NCI-H2196 (cell line): ENCODE data around the gene CEP97.
"Not testable (repeated sequence)": the region's sequence is repeated elsewhere in the genome, so short reads cannot be mapped to it uniquely, and the experiment has no call there.

Experiments
- DNase-seq: peaks from one replicate; lab custom pipeline; 2025; ENCODE audit not compliant: unreplicated experiment; lab: John Stamatoyannopoulos, UW

The CEP97 gene

DNA sequence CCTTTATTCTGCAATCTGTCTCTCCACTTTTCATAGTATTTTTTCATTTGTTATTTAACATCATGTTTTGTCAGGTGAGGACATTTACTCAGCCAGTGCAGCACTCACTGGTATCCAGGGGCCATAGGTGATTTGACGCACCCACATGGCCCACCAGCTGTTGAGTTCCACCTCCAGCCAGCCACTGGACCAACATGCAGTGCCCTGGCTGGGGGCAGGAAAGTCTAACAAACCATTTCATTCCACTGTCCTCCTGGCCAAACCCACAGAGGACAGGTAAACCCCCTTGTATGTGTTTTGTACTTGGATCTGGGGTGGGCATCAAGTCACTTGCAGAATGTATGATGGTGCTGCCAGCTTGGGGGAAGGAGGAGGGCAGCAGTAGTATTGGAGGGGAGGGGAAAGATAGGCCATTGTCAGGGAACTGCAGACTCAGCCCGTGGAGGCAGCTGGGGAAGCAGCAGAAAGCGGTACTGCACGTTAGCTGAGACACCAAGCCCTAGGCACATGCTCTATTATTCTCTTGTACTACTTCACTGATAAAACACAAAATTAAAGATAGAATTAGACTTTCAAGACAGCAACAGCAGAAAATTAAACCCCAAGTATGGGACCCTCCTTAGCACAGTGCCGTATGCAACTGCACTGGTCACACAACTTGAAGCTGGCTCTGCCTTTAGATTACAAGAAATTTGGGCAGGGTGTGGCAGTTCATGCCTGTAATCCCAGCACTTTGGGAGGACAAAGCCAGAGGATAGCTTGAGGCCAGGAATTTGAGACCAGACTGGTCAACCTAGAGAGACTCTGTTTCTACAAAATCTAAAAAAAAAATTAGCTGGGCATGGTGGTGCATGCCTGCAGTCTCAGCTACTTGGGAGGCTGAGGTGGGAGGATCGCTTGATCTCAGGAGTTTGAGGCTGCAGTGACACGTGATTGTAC, 22.4 kb upstream of the CEP97 start:
- no peak for DNase-seq

DNA sequence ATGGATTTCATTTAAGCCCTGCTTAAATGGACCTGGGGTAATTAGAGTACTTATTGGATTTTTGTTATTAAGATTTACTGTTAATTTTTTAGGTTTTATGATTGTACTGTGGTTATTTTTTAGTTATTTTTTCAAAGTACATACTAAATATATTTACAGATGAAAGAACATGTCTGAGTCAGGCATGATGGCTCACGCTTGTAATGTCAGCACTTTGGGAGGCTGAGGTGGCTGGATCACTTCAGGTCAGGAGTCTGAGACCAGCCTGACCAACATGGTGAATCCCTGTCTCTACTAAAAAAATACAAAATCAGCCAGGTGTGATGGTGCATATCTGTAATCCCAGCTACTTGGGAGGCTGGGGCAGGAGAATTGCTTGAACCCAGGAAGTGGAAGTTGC, 21.7 kb upstream of the CEP97 start:
- no peak for DNase-seq

DNA sequence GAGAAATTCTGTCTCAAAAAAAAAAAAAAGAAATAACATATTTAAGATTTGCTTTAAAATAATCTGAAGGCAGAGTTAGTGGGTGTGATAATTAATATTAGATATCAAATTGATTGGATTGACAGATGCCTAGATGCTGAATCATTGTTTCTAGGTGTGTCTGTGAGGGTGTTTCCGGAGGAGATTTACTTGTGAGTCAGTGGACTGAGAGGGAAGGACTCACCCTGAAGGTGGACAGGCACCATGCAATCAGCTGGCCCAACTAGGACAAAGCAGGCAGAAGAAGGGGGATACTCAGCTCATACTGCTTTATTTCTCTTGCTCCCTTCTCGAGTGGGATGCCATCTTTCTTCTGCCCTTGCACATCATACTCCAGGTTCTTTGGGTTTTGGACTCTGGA, 21.2 kb upstream of the CEP97 start:
- DNase-seq = no peak

DNA sequence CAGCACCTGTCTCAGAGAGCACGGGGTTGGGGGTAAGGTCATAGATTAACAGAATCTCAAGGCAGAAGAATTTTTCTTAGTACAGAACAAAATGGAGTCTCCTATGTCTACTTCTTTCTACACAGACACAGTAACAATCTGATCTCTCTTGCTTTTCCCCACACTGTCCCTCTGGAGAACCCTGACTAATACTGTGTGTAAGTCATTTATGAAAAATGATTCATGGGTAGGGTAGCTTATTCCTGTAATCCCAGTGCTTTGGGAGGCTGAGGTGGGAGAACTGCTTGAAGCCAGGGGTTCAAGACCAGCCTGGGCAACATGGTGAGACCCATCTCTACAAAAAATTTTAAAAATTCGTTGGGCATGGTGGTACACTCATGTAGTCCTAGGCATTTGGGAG, 19.8 kb upstream of the CEP97 start:
- not testable (repeated sequence) for DNase-seq

DNA sequence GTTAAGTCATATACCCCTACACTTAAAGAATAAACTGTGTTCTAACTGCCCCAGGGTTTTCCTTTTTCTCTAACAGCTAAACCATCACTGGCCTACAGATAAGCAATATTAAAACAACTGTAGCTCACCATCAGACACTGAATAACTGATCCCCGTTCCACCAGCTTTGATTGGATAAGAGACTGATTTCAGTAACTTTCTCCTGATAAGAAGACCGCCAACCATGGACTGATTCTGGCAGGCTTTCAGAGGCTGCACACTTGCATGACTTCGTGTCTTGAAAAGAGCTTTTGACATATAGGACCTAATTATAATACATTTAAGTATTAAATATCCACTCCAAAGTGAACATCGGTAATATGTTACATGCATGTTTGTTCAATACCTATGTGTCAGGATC, 15.3 kb upstream of the CEP97 start:
- no peak for DNase-seq

DNA sequence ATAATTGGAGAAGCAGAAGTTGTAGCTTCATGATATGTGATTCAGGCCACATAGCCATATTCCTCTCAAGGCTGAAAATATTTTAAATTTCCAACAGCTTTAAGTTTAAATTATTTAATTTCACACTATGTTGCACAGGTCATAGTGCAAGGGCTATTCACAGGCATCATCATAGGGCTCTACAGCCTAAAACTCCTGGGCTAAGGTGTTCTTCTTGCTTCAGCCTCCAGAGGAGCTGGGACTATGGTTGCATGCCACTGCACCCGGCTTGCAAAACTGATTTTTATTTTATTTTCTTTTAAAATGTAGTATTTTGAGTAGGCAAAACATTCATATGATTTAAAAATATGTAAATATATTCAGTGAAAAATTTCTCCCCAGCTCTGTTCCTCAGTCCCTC, 6.0 kb upstream of the CEP97 start:
- DNase-seq = no peak

DNA sequence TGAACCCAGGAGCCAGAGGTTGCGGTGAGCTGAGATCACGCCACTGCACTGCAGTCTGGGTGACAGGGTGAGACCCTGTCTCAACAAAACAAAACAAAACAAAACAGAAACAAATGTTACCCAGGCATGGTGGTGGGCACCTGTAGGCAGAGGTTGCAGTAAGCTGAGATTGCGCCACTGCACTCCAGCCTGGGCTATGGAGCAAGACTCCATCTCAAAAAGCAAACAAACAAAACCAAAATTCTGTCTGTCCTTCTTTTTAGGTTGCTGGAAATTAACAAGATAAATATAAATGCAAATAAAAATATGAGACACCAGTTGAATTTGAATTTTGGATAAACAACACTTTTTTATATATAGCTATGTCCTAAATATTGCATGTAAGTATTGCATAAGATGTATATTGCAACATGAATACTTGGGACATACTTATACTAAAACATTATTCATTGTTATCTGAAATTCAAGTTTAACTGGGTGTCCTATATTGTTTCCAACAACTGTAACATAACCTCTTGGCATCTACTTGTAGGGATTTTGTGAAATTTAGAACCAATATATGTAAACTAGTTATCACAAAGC, 4.7 kb upstream of the CEP97 start:
- no peak for DNase-seq

DNA sequence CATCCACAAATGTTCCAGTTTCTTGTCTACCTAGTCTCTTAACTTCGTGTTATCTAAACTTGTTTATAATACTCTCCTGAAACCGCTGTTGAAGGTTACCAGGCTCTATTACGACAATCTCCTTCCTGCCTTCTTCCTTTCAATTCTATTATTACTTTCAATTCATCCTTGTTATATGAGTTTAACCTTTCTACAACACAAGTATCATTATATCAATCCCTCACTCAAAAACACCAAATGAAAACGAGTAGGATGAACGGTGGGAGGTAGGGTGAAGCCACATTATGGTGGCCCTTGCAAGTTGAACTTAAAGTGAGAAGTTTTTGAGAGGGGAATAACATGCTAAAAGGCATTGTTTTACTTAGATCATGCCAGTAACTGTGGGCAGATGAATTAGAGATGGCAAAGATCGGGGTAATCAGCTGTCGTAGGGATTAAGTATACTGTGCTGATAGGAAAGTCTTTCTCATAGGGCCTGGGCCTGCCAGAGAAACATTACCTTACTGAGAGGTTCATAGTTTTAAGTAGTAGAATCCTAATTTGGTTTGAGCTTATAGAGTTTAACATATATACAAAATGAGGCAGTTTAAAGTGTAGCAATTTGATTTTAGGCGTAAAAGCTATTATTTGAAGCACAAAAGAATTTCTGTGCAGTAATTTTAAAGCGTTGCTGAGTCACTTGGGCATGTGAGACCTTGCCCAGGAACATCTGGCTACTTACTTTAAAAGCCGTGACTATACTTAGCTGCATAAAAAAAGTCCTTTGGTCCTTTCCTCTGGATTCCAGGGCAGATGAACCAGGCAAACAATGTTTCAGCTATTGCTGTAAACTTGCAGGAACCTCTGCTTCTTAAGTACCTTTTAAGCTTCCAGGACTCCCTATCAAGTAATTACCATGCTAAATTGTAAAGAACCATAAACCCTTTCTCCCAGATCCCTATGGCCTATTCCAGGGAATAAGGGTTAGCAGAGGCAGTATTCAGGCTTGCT, 3.3 kb upstream of the CEP97 start:
- DNase-seq = no peak

DNA sequence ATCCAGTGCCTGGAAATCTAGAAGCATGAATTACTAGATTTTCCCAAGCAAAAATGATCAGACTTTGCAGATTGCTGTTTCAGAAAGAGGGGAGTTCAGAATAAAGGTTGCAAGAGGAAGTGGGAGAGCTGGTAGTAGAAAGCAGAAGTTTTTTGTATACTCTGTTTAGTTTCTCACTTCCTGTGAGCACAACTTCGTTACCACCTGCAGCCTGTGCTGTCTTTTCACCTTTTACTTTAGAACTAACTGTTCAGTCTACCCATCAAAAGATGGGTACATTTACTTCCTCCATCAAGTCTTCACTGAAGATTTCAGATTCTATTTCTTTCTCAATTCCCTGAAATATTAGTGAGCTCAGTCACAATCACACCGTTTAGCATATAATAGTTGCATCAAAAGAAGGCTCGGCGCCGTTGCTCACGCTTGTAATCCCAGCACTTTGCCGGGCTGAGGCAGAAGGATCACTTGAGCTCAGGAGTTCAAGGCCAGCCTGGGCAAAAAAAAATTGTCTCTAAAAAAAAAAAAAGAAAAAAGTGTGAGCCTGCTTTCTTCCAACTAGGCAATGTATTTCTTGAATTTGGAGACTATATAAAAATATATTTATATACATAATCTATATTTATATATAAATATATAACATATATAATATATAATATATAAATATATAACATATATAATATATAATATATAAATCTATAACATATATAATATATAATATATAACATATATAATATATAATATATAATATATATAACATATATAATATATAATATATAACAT, 1.8 kb upstream of the CEP97 start:
- no peak for DNase-seq

DNA sequence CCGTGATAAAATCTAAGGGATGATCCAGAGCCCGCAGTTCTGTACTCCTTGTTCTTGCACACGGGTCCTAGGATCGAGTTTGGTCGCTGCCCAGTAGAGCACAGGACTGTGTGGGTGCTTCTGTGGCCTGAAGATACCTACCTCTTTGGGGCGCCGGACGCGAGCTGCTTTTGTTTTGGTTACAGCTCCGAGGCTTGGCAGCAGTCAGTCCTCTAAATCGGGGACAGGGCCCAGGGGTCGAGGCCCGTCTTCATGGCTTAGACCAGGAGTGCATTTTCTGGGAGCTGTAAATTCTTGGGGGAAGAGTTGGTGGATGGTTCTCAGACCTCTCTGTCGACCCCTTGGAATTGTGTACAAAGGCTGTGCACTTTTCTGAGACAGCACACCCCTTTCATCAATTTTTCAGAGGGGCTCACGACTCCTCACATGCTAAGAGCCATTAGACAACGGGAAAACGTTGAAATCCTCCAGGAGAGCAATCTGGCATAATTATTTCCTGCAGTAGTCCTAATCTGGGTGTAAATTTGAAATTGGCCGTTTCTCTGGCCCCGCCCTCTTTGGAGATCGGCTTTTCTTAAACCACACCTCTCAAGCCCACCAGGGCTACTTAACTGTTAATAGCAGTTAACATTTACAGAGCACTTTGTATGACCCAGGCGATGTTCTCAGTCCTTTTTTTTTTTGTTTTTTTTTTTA, 928 bp downstream of the CEP97 start:
- peak; percentile 28 for DNase-seq

DNA sequence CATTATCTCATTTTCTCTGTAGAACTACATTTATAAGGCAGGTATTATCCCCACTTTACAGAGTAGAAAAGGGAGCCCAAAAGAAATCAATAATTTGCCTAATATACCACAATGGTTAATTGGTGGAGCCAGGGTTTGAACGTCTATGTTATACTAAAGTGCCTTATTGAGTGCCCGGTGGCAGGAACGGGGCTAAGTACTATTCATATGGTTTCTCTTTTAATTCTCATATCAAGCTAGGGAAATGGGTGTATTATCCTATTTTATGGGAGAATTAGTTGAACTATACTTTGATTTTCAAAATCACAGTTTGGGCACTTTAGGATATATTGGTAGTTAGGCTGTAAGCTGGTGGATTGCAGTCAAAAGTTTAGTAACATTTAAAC, 1.5 kb downstream of the CEP97 start:
- DNase-seq = no peak

DNA sequence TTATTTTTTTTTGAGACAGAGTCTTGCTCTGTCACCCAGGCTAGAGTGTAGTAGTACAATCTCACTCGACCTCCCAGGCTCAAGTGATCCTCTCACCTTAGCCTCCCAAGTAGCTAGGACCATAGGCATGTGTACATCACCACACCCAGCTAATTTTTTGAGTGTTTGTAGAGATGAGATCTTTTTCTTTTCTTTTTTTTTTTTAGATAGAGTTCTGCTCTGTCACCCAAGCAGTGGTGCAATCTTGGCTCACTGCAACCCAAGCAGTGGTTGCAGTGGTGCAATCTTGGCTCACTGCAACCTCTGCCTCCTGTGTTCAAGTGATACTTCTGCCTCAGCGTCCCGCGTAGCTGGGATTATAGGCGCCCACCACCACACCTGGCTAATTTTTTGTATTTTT, 5.2 kb downstream of the CEP97 start:
- DNase-seq = no peak

DNA sequence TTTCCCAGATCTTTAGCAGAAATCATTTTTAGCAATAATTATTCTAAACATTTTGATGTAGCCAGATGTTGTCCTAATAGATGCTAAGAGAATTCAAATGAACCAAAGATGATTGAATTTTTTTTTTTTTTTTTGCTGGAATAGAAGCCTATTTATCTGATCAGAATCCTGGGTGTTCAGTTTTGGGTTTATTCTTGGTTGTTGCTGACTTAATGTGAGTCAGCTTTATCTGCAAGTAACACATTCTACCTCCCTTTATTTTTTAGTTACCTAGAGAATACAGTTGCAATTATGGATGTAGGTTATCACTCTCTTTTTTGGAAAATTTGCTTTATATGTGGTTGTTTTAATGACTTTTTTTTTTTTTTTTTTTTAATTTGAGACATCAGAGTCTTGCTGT, 6.4 kb downstream of the CEP97 start:
- DNase-seq = no peak

DNA sequence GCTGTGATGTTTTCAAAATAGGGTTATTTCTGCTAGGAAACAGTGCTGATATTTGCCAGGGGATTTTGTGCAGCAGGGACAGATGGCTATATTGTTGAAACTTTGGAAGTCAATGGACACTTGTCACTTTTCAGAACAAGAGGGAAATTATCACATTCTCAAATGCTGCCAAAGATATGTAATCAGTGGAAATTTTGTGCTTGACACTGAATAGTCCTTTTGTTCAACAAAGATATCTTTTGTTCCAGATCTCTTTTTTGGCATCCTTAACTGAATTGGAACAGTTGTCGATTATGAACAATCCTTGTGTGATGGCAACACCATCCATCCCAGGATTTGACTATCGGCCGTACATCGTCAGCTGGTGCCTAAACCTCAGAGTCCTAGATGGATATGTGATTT, 7.8 kb downstream of the CEP97 start:
- DNase-seq = no peak

DNA sequence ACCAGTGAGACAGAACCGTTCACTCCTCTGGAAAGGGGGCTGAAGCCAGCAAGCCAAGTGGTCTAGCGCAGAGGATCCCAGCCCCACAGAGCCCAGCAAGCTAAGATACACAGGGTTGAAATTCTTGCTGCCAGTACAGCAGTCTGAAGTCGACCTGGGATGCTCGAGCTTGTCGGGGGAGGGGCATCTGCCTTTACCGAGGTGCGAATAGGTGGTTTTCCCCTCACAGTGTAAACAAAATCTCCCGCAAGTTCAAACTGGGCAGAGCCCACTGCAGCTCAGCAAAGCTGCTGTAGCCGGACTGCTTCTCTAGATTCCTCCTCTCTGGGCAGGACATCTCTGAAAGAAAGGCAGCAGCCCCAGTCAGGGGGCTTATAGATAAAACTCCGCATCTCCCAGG, 11.4 kb downstream of the CEP97 start:
- DNase-seq = no peak

DNA sequence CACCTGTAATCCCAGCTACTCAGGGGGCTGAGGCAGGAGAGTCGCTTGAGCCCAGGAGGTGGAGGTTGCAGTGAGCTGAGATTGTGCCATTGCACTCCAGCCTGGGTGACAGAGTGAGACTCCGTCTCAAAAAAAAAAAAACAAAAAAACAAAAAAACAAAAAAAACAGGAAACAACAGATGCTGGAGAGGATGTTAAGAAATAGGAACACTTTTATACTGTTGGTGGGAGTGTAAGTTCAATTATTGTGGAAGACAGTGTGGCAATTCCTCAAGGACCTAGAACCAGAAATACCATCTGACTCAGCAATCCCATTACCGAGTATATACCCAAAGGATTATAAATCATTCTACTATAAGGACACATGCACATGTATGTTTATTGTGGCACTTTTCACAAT, 17.5 kb downstream of the CEP97 start:
- DNase-seq = not testable (repeated sequence)

DNA sequence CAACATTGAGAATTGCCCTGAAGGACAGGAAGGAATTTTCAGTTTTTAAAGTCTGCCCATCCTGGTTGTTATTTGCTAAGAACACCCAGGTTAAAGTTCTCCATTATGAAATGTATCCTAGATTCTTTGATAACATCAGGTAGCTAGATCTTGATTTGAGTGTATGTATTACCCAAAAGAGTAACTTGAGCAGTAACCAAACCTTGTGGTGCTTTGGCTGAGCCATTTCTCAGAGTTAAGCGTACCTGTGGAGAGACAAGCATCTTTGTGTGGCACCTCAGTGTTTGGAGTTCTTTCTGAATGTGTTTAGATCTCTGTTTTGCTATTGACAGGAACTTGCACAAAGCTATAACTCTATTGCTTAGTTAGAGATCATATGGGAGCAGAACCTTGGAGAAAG, 20.4 kb downstream of the CEP97 start:
- DNase-seq = no peak

DNA sequence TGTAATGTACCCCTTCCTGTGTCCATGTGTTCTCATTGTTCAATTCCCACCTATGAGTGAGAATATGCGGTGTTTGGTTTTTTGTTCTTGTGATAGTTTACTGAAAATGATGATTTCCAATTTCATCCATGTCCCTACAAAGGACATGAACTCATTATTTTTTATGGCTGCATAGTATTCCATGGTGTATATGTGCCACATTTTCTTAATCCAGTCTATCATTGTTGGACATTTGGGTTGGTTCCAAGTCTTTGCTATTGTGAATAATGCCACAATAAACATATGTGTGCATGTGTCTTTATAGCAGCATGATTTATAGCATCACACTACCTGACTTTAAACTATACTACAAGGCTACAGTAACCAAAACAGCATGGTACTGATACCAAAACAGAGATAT, 21.5 kb downstream of the CEP97 start:
- DNase-seq = not testable (repeated sequence)

DNA sequence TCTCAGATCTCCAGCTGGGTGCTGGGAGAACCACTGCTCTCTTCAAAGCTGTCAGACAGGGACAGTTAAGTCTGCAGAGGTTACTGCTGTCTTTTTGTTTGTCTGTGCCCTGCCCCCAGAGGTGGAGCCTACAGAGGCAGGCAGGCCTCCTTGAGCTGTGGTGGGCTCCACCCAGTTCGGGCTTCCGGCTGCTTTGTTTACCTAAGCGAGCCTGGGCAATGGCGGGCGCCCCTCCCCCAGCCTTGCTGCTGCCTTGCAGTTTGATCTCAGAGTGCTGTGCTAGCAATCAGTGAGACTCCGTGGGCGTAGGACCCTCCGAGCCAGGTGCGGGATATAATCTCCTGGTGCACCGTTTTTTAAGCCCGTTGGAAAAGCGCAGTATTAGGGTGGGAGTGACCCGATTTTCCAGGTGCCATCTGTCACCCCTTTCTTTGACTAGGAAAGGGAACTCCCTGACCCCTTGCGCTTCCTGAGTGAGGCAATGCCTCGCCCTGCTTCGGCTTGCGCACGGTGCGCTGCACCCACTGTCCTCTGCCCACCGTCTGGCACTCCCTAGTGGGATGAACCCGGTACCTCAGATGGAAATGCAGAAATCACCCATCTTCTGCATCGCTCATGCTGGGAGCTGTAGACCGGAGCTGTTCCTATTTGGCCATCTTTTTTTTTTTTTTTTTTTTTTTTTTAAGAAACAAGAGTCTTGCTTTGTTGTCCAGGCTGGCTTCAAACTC, 29.1 kb downstream of the CEP97 start:
- DNase-seq = not testable (repeated sequence)
